AG04449 (cell line): Measurements from ENCODE around the gene HSPH1.
"Not testable (repeated sequence)": the region's sequence is repeated elsewhere in the genome, so short reads cannot be mapped to it uniquely, and the experiment has no call there.

Experiments
- CTCF ChIA-PET: fragments of 350-600 bp; formaldehyde crosslinking; extraction: SDS; loops from one replicate; lab custom pipeline; 2021; ENCODE audit warnings: antibody characterized with exemption; lab: Yijun Ruan, JAX
- POLR2A ChIA-PET: fragments of 400-600, 350-600 bp; formaldehyde crosslinking; extraction: SDS; loops from one replicate; lab custom pipeline; 2020; ENCODE audit warnings: antibody characterized with exemption, inconsistent platforms; lab: Yijun Ruan, JAX
- DNase-seq: peaks from one replicate; pipeline ENCODE4 v3.0.0-alpha.2; 2010; ENCODE audit warnings: low read depth, low spot score
- H3K4me3 ChIP-seq: 2 replicates; pipeline ENCODE4 v1.5.1; 2011; ENCODE audit warnings: low read depth, mild to moderate bottlenecking, control low read depth, low read length
- TF ChIP-seq, protein P1 (sequence below): IDR thresholded peaks from one replicate; pipeline ENCODE4 v1.5.1; 2011; ENCODE audit warnings: mild to moderate bottlenecking, moderate library complexity, low read length, control low read depth, inconsistent platforms; ENCODE audit not compliant: insufficient read depth; ENCODE audit errors: missing control alignments

HSPH1 gene

DNA sequence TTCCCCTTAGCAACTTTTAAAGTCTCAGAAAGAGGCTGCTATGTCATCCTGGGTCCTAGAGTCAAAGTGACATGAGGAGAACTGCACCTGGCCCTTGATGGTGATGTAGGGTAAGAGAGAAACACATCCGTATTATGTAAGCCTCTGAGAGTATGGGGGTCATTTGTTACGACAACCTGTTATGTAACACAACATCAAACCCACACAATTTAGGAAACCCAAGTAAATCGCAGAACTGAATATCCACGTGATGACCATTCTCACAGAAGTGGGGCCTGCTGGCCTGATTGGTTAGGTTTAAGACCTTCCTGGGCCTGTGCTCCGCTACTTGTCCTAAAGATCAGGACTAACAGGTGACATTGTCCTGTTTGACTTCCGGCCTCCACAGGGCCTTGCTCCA, 22.7 kb upstream of the HSPH1 start:
- TF ChIP-seq, protein P1, sequence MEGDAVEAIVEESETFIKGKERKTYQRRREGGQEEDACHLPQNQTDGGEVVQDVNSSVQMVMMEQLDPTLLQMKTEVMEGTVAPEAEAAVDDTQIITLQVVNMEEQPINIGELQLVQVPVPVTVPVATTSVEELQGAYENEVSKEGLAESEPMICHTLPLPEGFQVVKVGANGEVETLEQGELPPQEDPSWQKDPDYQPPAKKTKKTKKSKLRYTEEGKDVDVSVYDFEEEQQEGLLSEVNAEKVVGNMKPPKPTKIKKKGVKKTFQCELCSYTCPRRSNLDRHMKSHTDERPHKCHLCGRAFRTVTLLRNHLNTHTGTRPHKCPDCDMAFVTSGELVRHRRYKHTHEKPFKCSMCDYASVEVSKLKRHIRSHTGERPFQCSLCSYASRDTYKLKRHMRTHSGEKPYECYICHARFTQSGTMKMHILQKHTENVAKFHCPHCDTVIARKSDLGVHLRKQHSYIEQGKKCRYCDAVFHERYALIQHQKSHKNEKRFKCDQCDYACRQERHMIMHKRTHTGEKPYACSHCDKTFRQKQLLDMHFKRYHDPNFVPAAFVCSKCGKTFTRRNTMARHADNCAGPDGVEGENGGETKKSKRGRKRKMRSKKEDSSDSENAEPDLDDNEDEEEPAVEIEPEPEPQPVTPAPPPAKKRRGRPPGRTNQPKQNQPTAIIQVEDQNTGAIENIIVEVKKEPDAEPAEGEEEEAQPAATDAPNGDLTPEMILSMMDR = no peak
- no peak for DNase-seq
- H3K4me3 ChIP-seq = no peak overlapping the region
- ChIA-PET POLR2A (no interaction called here), CTCF (interaction anchor here (1.1 kb wide), 1 partner anchor 8 kb away, joined by 4 read pairs; no protein-coding TSS in a partner anchor)

DNA sequence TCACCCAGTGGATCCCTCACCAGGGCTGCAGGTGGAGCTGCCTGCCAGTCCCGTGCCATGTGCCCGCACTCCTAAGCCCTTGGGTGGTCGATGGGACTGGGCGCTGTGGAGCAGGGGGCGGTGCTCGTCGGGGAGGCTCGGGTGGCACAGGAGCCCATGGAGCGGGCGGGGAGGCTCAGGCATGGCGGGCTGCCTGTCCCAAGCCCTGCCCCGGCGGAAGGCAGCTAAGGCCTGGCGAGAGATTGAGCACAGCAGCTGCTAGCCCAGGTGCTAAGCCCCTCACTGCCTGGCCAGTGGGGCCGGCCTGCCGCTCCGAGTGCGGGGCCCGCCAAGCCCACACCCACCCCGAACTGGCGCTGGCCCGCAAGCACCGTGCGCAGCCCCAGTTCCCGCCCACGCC, 21.3 kb upstream of the HSPH1 start:
- ChIA-PET CTCF (no interaction called here), POLR2A (no interaction called here)

DNA sequence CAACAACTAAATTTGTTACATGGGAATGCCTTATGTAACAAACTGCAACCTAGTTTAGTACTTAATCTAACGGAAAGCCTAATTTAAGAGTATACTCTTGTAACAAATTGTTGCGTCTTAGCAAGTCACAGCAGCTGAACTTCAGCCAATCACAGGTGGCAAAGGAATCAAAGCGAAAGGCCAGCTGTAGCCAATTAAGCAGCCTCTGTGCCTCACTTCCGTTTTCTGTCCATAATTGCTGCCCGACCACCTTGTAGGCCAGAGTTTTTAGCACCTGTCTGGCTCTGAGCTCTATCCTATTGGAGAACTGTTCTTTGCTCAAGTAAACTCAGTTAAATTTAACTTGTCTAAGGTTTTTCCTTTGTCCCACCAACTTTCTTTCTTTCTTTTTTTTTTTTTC, 18.1 kb upstream of the HSPH1 start:
- CTCF ChIA-PET = interaction anchor here (0.9 to 1.1 kb wide), 2 partner anchors 20 to 245 kb away, joined by 3 to 4 read pairs; partner anchors contain the start of gene B3GLCT
- H3K4me3 ChIP-seq = no peak overlapping the region
- TF ChIP-seq, protein P1 = no peak
- POLR2A ChIA-PET = no interaction called here
- no peak for DNase-seq

More for the DNA sequence above, 21.3 kb upstream of the HSPH1 start:
- H3K4me3 ChIP-seq = no peak overlapping the region
- DNase-seq = no peak
- TF ChIP-seq, protein P1 = no peak

GRCh38 chr13:31179241-31179640, 17.5 kb upstream of the HSPH1 start:
- DNase-seq = no peak
- ChIA-PET POLR2A (no interaction called here), CTCF (interaction anchor here (0.9 to 1.1 kb wide), 2 partner anchors 20 to 245 kb away, joined by 3 to 4 read pairs; partner anchors contain the start of gene B3GLCT)
- H3K4me3 ChIP-seq = no peak overlapping the region
- TF ChIP-seq, protein P1 = no peak

DNA sequence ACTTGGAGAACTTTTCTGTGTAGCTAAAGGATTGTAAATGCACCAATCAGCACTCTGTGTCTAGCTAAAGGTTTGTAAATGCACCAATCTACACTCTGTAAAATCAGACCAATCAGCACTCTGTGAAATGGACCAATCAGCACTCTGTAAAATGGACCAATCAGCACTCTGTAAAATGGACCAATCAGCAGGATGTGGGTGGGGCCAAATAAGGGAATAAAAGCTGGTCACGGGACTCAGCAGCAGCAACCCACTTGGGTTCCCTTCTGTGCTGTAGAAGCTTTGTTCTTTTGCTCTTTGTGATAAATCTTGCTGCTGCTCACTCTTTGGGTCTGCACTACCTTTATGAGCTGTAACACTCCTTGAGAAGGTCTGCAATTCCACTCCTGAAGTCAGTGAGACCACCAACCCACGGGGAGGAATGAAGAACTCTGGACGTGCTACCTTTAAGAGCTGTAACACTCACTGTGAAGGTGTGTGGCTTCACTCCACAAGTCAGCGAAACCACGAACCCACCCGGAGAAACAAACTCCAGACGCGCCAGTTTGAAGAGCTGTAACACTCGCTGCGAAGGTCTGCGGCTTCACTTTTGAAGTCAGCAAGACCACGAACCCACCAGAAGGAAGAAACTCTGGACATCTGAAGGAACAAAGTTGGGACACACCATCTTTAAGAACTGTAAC, 16.2 kb upstream of the HSPH1 start:
- POLR2A ChIA-PET, H3K4me3 ChIP-seq, DNase-seq: not testable (repeated sequence)
- CTCF ChIA-PET = interaction anchor here (1.0 to 1.2 kb wide), 2 partner anchors 16 to 247 kb away, joined by 3 to 5 read pairs; no protein-coding TSS in a partner anchor

- no peak for DNase-seq
- ChIA-PET POLR2A (no interaction called here), CTCF (interaction anchor here (1.1 to 3.3 kb wide), 5 partner anchors 9 to 60 kb away, joined by 3 to 12 read pairs (median 4); partner anchors contain the start of gene B3GLCT)
- no peak overlapping the region for H3K4me3 ChIP-seq
- TF ChIP-seq, protein P1 = no peak
Measured at GRCh38 chr13:31175847-31176532, 14.3 kb upstream of the HSPH1 start.
